ENCODE data around the gene NAMPT.

The NAMPT gene

GRCh38 chr7:106270122-106270977 lies 14.4 kb downstream of the NAMPT start:
- no peak for DNase-seq

DNA sequence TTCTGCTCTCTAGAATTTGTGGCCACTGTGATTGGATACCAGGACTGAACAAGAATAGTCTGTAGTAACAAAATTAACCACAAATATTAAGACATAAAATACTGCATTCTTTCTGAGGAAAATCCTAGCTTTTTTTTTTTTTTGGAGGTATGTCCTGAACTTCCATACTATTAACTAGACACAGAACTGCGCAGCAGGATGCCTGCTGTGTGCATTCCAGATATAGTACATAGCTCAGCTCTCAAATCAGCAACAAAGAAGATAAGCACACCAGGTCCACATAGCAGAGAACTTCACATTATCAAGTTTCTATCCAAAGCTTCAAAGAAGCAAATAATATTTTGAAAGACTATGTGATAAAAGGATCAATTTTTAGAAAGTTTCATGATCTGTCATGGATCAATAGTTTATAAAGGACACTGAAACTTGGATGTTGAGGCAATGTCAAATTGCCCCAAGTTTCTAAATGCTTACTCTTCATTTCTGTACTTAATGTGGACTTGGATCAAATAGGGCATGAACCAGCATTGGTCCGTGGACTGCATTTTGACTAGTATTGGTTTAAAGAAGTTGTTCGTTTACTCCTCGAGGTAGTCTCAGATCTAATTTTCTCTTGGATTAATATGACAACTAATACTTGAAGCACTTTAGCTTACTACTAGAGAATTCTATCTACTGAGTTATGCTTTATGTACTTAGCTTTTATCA lies 15.4 kb downstream of the NAMPT start:
- no peak for DNase-seq

GRCh38 chr7:106265133-106265532 lies 19.6 kb downstream of the NAMPT start:
- no peak for DNase-seq

DNA sequence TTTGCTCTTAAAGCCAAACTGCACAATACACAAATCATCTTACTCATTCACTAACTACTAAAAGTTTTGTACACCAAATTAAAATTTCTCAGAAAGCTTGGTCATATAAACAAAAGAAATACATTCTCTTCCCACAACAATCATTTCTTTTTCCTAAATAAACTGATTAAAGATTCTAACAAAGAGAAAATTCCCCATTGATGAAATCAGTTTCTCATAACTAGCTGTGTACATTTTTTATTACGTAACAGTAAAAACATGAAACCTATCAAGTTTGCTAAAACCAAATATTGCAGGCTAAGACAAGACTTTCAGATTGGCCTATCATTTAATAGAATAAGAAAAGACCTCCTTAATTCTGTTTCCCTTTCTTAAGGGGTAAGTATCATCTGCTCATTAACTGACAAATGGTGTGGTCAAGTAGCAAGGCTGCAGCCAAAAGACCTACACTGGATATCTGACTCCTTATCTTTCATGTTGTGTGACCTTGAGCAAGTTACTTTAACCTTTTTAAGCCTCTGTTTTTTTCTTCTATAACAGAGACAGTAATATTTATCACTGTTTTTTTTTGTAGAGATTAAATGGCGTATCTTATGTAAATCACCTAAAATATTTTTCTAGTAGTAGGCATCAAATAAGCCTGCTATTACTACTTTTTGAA lies 22.4 kb downstream of the NAMPT start:
- DNase-seq, result no peak

GRCh38 chr7:106260136-106260561 lies 24.6 kb downstream of the NAMPT start:
- no peak for DNase-seq

DNA sequence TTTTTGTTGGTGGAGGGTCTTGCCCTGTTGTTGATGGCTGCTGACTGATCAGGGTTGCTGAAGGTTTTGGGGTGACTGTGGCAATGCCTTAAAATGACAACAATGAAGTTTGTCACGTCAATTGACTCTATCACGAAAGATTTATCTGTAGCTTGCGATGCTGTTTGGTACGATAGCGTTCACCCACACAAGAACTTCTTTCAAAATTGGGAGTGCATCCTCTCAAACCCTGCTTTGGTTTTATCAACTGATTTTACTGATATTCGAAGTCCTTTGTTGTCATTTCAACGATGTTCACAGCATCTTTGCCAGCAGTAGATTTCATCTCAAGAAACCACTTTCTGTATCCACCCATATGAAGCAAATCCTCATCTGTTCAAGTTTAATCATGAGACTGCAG lies 26.0 kb downstream of the NAMPT start:
- no peak for DNase-seq

- no peak for DNase-seq
Measured at GRCh38 chr7:106257752-106258151, 27.0 kb downstream of the NAMPT start.

DNA sequence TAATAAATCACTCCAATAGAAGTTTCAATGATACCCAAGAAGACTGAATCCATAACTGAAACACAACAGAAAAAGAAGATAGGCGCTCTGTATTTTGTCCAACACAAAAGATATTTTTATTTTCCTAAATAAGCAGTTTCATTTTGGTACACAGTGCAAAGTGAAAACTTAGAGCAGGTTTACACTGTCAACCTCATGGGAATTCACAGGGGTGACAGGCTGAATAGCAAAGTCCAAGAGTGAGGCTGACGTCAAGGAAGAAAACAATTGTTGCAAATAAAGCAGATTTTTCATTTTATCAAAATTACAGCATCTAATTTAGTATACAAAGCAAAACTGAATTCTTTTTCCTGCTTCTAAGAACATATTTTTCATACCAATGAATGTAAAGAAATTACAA lies 28.6 kb downstream of the NAMPT start:
- no peak for DNase-seq

GRCh38 chr7:106255246-106255645 lies 29.5 kb downstream of the NAMPT start:
- no peak for DNase-seq

- DNase-seq, result no peak
Measured at GRCh38 chr7:106254525-106255116, 30.2 kb downstream of the NAMPT start.

GRCh38 chr7:106252568-106252967 lies 32.2 kb downstream of the NAMPT start:
- no peak for DNase-seq

DNA sequence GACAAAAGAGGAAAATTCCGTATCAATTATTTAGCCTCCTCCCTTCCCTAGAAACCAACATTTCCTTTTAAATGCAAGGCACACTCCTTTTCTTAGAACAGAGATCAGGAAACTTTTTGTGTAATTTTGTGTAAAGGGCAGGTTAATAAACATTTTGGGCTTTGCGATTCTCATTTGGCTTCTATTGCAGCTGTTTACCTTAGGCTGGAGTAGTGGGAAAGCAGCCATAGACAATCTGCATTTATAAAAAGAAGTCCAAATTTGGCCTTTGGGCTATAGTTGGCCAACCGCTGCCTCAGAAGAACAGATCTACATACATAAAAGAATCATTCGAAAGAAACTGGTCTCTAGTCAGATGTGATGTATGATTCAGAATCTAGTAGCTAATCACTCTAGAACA lies 35.3 kb downstream of the NAMPT start:
- no peak for DNase-seq

- no peak for DNase-seq
Measured at GRCh38 chr7:106248600-106248999, 36.2 kb downstream of the NAMPT start.

- no peak for DNase-seq
Measured at GRCh38 chr7:106247841-106248240, 36.9 kb downstream of the NAMPT start.

GRCh38 chr7:106246902-106247711 lies 37.7 kb downstream of the NAMPT start:
- DNase-seq, result no peak

DNA sequence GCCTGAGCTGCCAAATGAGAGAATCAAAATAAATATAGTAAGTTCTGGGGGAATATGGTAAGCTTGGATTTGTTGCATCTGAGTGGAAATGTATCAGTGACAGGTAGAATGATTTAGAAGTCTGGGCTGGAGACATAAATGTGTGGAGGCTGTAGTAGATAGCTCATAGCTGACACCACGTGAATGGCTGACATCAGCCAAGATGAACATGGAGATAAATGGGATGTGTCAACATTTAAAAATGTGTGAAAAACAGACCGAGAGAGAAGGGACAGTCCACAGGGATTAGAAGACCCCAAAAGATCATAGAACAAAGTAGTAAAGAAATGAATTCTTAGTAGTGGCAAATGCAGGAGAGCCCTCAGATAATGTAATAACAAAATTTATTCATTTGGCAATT lies 40.9 kb downstream of the NAMPT start:
- no peak for DNase-seq

- DNase-seq, result no peak
Measured at GRCh38 chr7:106239406-106239805, 45.4 kb downstream of the NAMPT start.

GRCh38 chr7:106238830-106239229 lies 46.0 kb downstream of the NAMPT start:
- no peak for DNase-seq

GRCh38 chr7:106236065-106236464 lies 48.7 kb downstream of the NAMPT start:
- no peak for DNase-seq

- DNase-seq, result no peak
Measured at GRCh38 chr7:106234425-106234824, 50.4 kb downstream of the NAMPT start.

DNA sequence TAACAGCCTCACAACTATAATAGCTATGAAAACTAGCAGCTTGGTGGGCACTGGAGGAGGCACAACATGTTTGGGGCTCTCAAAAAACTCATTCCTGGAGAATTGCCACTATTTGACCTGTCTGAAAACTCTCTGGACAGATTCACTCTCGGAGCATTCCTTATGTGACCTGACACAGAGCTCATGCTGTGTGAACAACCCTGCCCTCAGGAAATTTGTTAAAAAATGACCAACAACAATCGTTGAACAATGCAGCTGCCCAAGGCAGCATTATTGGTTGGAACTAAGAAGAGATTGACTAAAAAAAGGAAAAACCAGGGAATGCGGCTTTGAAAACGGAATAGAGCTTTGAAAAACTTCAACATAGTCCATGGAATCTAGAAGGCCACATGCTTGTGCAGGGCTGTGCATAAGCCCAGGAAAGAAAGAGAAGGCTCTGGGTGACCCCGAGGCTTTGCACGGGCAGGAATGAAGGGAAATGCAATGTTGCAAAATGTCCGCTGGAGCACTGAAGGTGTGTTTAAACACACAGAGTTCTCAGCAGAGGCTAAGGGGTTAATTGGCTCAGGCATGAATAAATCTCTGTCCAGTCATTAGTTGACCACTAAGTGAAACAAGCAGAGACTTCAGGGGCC lies 52.8 kb downstream of the NAMPT start:
- DNase-seq, result no peak

- DNase-seq, result no peak
Measured at GRCh38 chr7:106225856-106226255, 58.9 kb downstream of the NAMPT start.

Data from eye (tissue), 1 donor.